ENCODE data around the gene GALNT14.

Gene GALNT14

DNA sequence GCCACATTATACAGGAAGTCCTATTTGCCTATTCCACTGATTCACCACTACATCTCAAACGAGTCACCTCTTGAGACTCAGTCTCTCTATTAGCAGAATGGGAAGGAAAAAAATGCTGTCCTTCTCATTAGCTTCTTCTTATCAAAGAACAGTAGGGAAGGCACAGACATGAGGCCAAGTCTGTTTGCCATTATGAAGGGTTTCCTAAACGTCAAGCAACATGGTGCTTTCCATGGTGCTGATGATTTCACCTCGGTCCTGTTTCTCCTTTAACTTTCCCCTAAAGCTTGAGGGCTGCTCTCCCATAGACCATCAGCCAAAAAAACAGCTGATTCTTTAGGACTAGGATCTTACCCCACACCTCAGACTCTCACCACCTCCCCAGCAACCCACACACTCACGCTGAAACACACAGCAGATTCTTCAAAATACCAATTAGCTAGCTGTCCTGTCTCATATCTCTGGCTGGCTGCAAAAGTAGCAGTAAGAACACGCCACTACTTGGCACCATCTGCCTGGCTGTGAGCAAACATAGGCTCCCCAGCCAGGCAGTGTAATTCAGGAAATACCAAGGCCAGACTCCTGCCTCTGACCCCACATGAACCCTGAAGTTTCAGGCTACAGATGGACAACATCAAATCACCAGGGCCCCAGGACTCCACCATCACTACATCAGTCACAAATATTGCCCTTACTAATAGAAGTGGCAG, 30.5 kb downstream of the GALNT14 start:
- TF ChIP-seq, protein P1, sequence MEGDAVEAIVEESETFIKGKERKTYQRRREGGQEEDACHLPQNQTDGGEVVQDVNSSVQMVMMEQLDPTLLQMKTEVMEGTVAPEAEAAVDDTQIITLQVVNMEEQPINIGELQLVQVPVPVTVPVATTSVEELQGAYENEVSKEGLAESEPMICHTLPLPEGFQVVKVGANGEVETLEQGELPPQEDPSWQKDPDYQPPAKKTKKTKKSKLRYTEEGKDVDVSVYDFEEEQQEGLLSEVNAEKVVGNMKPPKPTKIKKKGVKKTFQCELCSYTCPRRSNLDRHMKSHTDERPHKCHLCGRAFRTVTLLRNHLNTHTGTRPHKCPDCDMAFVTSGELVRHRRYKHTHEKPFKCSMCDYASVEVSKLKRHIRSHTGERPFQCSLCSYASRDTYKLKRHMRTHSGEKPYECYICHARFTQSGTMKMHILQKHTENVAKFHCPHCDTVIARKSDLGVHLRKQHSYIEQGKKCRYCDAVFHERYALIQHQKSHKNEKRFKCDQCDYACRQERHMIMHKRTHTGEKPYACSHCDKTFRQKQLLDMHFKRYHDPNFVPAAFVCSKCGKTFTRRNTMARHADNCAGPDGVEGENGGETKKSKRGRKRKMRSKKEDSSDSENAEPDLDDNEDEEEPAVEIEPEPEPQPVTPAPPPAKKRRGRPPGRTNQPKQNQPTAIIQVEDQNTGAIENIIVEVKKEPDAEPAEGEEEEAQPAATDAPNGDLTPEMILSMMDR (IDR thresholded peaks at IDR 0.05; ENCODE audit: extremely low read depth, missing control alignments) = no peak
- DNase-seq (ENCODE audit: low spot score) = no peak

DNA sequence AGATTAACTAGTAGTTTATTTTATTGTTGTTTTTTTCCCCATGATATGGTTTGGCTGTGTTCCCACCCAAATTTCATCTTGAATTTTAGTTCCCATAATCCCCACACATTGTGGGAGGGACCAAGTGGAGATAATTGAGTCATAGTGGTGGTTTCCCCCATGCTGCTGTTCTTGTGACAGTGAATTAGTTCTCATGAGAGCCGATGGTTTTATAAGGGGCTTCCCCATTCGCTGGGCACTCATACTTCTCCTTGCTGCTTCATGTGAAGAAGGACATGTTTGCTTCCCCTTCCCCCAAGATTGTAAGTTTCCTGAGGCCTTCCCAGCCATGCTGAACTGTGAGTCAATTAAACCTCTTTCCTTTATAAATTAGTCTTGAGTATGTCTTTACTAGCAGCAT, 36.5 kb downstream of the GALNT14 start:
- no peak for DNase-seq (ENCODE audit: low spot score)
- TF ChIP-seq, protein P1 (IDR thresholded peaks at IDR 0.05; ENCODE audit: extremely low read depth, missing control alignments) = no peak

DNA sequence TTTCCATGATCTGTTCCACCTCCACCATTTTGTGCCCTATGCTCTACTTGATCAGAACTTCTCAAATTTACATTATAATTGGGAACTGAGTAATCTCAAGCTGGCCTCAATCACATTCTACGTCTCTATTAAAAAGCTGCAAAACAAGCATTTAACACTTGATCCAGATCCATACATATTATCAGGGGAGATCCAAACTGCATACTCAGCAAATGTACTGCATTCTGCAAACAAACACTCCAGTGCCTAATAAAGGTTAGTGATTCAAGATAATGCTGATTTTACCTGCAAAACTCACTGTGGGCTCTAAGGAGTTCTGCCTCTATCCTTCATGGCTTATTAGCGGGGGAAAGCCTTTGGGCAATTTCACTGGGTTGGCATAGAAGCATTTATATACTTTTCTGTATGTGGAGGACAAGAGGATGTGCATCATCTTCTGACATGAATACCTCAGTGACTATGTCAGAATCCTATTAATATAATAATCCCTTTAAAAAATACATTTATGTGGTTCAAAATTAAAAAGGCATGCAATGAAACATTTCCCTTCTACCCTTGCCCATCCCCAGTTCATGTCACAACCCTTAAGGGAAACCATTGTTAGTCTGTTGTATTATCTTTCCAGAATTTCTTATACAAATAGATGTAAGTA, 40.2 kb downstream of the GALNT14 start:
- DNase-seq (ENCODE audit: low spot score) = no peak

GRCh38 chr2:31090188-31090587, 48.1 kb downstream of the GALNT14 start:
- TF ChIP-seq, protein P1 (IDR thresholded peaks at IDR 0.05; ENCODE audit: extremely low read depth, missing control alignments) = no peak
- no peak for DNase-seq (ENCODE audit: low spot score)

More for the DNA sequence above, 40.2 kb downstream of the GALNT14 start:
- TF ChIP-seq, protein P1 (IDR thresholded peaks at IDR 0.05; ENCODE audit: extremely low read depth, missing control alignments) = no peak

DNA sequence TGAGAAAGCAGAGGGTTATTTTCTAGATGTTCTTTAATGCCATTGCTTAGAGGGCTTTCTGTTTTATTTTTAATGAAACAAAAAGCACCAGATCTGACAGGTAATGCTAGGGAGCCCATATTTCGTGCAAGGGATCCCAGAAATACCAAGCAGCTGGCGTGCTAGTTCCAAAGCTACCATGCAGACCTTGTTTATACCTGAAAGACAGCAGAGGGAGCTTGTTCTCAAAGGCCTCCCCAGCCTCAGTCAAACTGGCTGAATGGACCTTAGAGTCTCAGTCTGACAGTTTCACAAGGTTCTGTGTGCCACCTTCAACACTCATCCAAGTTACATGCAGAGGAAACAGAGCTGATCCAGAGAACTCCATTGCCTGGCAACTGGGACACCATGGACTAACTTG, 48.6 kb downstream of the GALNT14 start:
- DNase-seq (ENCODE audit: low spot score) = no peak
- TF ChIP-seq, protein P1 (IDR thresholded peaks at IDR 0.05; ENCODE audit: extremely low read depth, missing control alignments) = no peak

DNA sequence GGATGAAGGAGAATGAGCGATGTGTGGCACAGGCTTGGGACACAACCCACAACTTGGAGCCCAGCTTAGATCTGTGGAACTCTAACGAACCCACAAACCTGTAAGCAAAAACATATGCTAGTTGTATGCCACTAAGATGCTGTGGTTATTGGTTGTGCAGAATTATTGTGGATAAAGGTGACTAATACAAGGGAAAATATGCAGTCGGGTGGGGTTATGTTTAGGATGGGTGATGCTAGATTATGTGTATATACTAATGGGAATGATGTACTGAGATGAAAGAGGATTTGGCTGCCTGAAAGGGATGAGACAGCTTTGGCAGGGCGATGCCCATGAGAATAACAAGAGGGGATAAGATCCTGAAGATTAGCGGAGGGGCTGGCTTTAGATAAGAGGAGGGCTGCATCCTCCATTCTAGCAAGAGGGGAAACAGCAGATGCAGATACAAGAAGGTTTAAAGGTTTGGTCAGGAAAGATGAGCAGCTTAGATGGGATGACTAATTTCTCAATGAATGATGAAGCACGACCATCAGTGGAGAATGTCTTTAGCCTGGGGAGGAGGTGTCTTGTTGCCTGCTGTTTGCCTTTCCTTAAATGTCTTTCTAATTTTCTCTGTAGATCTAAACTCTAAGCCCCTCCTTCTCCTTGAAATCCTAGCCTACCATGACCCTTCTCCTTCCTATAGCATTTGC, 49.6 kb downstream of the GALNT14 start:
- no peak for DNase-seq (ENCODE audit: low spot score)
- TF ChIP-seq, protein P1 (IDR thresholded peaks at IDR 0.05; ENCODE audit: extremely low read depth, missing control alignments) = no peak

DNA sequence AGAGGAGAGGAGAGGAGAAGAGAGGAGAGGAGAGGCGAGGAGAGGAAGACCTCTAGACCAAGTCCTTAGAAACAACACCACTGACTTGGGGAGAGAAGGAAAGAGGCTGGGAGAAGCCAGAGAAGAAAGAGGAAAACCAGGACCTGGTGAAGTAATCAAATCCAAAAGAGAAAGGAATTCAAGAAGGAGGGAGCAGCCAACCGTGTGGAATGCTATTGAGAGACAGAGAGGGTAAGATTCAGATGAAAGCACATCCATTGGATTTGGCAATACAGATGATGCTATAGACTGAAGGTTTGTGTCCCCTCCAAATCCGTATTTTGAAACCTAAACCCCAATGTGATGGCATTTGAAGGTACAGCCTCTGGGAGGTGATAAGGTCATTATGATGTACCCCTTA, 50.7 kb downstream of the GALNT14 start:
- TF ChIP-seq, protein P1 (IDR thresholded peaks at IDR 0.05; ENCODE audit: extremely low read depth, missing control alignments) = no peak
- DNase-seq (ENCODE audit: low spot score) = no peak
